Aorta (tissue), 5 donors: Measurements from ENCODE around the gene ARHGEF33. TPM values are rescaled to one million over a fixed set of nuclear protein-coding genes. Genes with fewer than 3 reads are reported as not detected.
A peak's percentile ranks its signal among the peaks of the same experiment; 100 is the strongest.

ENCODE experiments used
- ATAC-seq: fragments of 200-7000 bp; cut with Tn5 transposase; one replicate; pipeline ENCODE4 v1.9.1; 2022; ENCODE audit warnings: moderate library complexity; ENCODE audit not compliant: low FRiP score
- DNase-seq, 2 donors: peaks; one replicate each; pipeline ENCODE4 v3.0.0-alpha.2; 2020
- H3K27ac ChIP-seq, 2 donors: one replicate each; pipeline ENCODE4 v1.5.1; 2013; ENCODE audit warnings: low read length in 2 of 2, mild to moderate bottlenecking in 2 of 2, moderate library complexity in 2 of 2, control low read depth in 1 of 2, inconsistent platforms in 1 of 2, low read depth in 1 of 2
- H3K27me3 ChIP-seq, 2 donors: one replicate each; pipeline ENCODE4 v1.6.1; 2013; ENCODE audit warnings: control low read depth in 1 of 2, low read length in 1 of 2, mild to moderate bottlenecking in 1 of 2, moderate library complexity in 1 of 2; ENCODE audit not compliant: insufficient read depth in 2 of 2, control insufficient read depth in 1 of 2
- H3K36me3 ChIP-seq, 2 donors: one replicate each; pipeline ENCODE4 v1.6.1; 2013; ENCODE audit warnings: control low read depth in 1 of 2, low read length in 1 of 2, mild to moderate bottlenecking in 1 of 2; ENCODE audit not compliant: insufficient read depth in 2 of 2, control insufficient read depth in 1 of 2
- H3K4me1 ChIP-seq, 2 donors: one replicate each; pipeline ENCODE4 v1.6.1; 2013; ENCODE audit warnings: low read length in 2 of 2, control low read depth in 1 of 2, mild to moderate bottlenecking in 1 of 2, moderate library complexity in 1 of 2; ENCODE audit not compliant: insufficient read depth in 2 of 2, control insufficient read depth in 1 of 2
- H3K4me3 ChIP-seq, 2 donors: one replicate each; pipeline ENCODE4 v1.5.1; 2013; ENCODE audit warnings: low read length in 2 of 2, control low read depth in 1 of 2, mild to moderate bottlenecking in 1 of 2
- H3K9me3 ChIP-seq: one replicate; pipeline ENCODE4 v1.6.1; 2013; ENCODE audit warnings: mild to moderate bottlenecking, low read length; ENCODE audit not compliant: control insufficient read depth
- WGBS, 2 donors: extraction: QIAGEN DNeasy Blood & Tissue Kit; methylation state at CpG; one replicate each; pipeline ENCODE4 v1.1.7; 2013; 5-methylcytosine and 5-hydroxymethylcytosine counted together
- intact Hi-C, 2 donors: fragments of 100-400 bp; cut with DNase I; formaldehyde crosslinking; loops; one replicate each; pipeline versions ENCODE4 v1.14.2 to v1.15.0; 2022
- polyA plus RNA-seq, 2 donors: library from polyadenylated mRNA; stranded (reverse); fragments of 200-250 nt; gene quantifications; one replicate each; pipeline ENCODE4 v1.2.3, GENCODE V29; 2013
- total RNA-seq, 2 donors: library from RNA; stranded (reverse); fragmentation: NEBNext Ultra II Directional; extraction: Animal tissue kit (Norgen Biotek cat#: 25700); gene quantifications; one replicate each; pipeline ENCODE4 v1.2.1, GENCODE V29; 2021
- donor health status: healthy with polysubstance abuse.
- donor health status: Bipolar disorder and iron deficiency.
- donor health status: DM: no; HTN: no; CAD: no.
- donor health status: DM: no; HTN: no; CAD: no.
- donor health status: DM: yes; HTN: yes; CAD: no.

The ARHGEF33 gene
- total and polyA plus RNA-seq, 4 donors, result 0.42 to 3.7 (median 1.7) TPM; not detected in 1

- Histone ChIP-seq H3K27ac (no peak overlapping the region), H3K9me3 (no peaks in the 10 kb centered on the region), H3K4me1 (no peaks in the 10 kb centered on the region), H3K27me3 (no peaks in the 10 kb centered on the region), H3K4me3 (no peak overlapping the region), H3K36me3 (no peaks in the 10 kb centered on the region)
- WGBS, 2 donors, result 4% methylated on average over 86 to 97 of the region's 97 CpGs
- intact Hi-C loops, result no loop called here
- DNase-seq (peak; percentile 90 to 92), ATAC-seq (peak; percentile 94)
Observed at GRCh38 chr2:38959938-38960608, 70.4 kb downstream of the ARHGEF33 start.

DNA sequence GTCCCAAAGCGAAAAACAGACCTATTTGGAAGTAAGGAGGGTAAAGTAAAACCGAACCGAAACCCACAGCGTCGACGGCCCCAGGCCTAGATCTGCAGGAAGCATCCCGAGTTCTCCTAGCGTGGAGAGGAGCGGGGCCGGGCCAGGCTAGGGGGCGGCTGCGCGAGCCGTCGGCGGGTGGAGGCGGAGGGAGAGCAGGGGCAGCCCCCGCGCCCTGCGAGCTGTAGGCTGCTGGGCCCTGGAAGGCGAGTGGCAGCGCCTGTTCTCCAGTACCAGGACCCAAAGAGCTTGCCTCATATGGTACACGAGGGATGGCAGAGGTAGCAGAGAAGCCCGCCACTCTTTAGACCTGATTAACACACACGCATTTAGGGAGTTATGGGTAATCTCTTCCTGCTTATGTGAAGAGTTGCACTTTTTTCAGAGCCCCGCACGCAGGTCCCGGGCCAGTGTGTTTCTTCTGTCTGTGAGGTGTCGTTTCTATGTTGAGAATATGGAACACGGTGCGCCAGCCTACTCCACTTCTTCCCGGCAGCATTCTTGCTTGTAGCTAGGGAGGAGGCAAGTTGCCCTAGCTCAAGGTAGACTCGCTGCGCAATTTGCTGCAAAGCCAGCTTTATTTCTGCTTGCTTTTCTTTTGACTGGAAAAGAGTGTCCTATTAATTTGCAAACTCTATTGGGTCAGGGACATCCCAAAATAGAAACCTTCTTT, 71.1 kb downstream of the ARHGEF33 start:
- Histone ChIP-seq H3K27ac (no peak overlapping the region), H3K4me3 (no peak overlapping the region), H3K9me3 (no peaks in the 10 kb centered on the region), H3K4me1 (no peaks in the 10 kb centered on the region), H3K27me3 (no peaks in the 10 kb centered on the region), H3K36me3 (no peaks in the 10 kb centered on the region)
- intact Hi-C loops, result no loop called here
- ATAC-seq (no peak), DNase-seq (peak; percentile 51 to 77)
- WGBS, 2 donors, result 46 to 47% methylated on average over 34 of the region's 34 CpGs

GRCh38 chr2:38966006-38966405, 76.3 kb downstream of the ARHGEF33 start:
- Histone ChIP-seq H3K4me1 (no peaks in the 10 kb centered on the region), H3K36me3 (no peaks in the 10 kb centered on the region), H3K9me3 (no peaks in the 10 kb centered on the region), H3K27me3 (no peaks in the 10 kb centered on the region), H3K4me3 (no peak overlapping the region), H3K27ac (no peak overlapping the region)
- intact Hi-C loops, result no loop called here
- no peak for DNase-seq
- 93 to 96% methylated on average over 5 of the region's 5 CpGs for WGBS, 2 donors
- ATAC-seq, result no peak

DNA sequence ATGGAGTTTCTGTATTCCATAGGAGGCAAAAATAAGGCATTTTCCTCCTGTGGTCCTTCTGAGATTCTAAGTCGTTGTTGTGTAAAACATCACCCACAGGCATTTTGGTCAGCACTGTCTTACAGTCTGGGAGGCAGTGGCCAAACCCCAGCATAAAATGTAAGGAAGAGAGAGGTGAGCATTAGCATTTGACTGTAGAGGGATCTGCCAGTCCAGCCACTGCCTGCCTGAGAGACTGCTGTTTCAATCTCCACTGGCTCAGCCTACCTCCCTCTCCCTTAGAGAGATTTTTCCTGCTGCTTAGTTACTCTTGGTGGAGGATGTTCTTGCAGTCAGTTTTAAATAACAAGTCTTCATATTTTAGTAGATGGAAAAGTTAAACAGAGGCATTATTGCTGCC, 77.0 kb downstream of the ARHGEF33 start:
- H3K36me3 ChIP-seq, result no peaks in the 10 kb centered on the region
- ATAC-seq, result no peak
- no peak overlapping the region for H3K27ac ChIP-seq
- H3K4me3 ChIP-seq, result no peak overlapping the region
- intact Hi-C loops, result no loop called here
- H3K27me3 ChIP-seq, result no peaks in the 10 kb centered on the region
- no peaks in the 10 kb centered on the region for H3K9me3 ChIP-seq
- DNase-seq, result no peak
- 67 to 70% methylated on average over 1 of the region's 1 CpG for WGBS, 2 donors
- H3K4me1 ChIP-seq, result no peaks in the 10 kb centered on the region

DNA sequence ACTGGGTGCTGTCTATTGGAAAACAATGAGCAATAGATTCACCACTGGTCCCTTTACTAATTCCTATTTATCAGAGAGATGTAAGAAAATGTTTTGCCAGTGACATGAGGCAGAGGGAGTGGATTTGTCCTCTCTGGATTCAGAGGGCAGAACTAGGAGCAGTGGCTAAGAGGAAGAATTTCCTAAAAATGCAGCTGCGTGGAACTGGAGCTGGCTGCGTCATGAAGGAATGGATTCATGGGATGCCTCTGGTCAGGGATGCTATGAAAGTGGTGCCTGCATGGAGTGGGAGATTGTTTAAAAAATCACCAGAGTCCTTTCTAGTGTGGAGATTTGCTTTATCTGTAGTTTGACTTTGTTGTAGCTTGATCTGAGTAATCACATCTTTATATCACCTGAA, 78.3 kb downstream of the ARHGEF33 start:
- intact Hi-C loops, result no loop called here
- H3K36me3 ChIP-seq, result no peaks in the 10 kb centered on the region
- ATAC-seq, result no peak
- 87 to 90% methylated on average over 2 of the region's 2 CpGs for WGBS, 2 donors
- no peaks in the 10 kb centered on the region for H3K27me3 ChIP-seq
- H3K4me3 ChIP-seq, result no peak overlapping the region
- H3K27ac ChIP-seq, result no peak overlapping the region
- H3K4me1 ChIP-seq, result no peaks in the 10 kb centered on the region
- DNase-seq, result no peak
- no peaks in the 10 kb centered on the region for H3K9me3 ChIP-seq

DNA sequence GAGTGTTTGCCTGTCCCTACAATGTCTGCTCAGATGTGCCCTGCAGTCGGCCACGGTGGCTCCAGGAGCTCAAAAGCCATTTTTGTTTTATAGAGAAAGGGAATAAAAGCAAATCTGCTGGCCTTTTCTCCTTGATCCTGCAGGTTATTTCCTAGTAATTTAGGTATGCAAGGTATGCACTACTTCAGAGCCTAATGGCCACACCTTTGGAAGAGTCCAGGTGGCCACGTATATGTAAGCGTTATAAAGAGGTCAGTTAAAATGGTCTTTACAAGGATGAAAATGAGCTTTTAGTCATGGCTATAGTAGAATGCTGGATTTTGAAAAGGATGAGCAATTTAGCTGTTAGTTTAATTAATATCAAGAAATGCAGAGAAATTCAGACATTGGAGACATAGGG, 81.7 kb downstream of the ARHGEF33 start:
- 91 to 94% methylated on average over 4 of the region's 4 CpGs for WGBS, 2 donors
- Histone ChIP-seq H3K4me1 (no peaks in the 10 kb centered on the region), H3K9me3 (no peaks in the 10 kb centered on the region), H3K4me3 (no peak overlapping the region), H3K36me3 (no peaks in the 10 kb centered on the region), H3K27ac (no peak overlapping the region), H3K27me3 (no peaks in the 10 kb centered on the region)
- intact Hi-C loops, result no loop called here
- ATAC-seq (no peak), DNase-seq (no peak)

DNA sequence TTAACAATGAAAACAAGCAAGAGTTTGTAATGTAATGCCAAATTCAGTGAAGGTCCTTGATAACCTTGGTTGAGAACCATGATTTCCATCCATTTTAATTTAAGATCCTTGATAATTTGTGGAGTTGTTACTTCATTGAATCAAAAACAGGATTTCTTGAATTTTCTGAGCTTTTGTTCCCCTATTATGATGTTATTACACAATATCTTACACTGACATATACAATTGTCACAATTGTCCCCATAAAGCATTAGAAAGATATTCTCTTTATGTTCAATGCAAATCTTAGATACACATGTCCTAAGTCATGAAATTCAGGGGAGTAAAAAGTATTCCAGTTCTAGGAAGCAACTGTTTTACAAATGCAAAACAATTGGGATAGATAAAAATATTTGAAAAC, 83.6 kb downstream of the ARHGEF33 start:
- ATAC-seq, result no peak
- no peak for DNase-seq
- intact Hi-C loops, result no loop called here
- Histone ChIP-seq H3K4me1 (no peaks in the 10 kb centered on the region), H3K36me3 (no peaks in the 10 kb centered on the region), H3K27me3 (no peaks in the 10 kb centered on the region), H3K27ac (no peak overlapping the region), H3K9me3 (no peaks in the 10 kb centered on the region), H3K4me3 (no peak overlapping the region)

- Histone ChIP-seq H3K4me1 (no peaks in the 10 kb centered on the region), H3K4me3 (no peak overlapping the region), H3K27ac (no peak overlapping the region), H3K27me3 (no peaks in the 10 kb centered on the region), H3K9me3 (no peaks in the 10 kb centered on the region), H3K36me3 (peaks cover 0 to 2% of the 10 kb centered on the region in 2 donors)
- intact Hi-C loops, result no loop called here
- DNase-seq (no peak), ATAC-seq (no peak)
- 39 to 42% methylated on average over 6 of the region's 6 CpGs for WGBS, 2 donors
Observed at GRCh38 chr2:38975042-38975441, 85.4 kb downstream of the ARHGEF33 start.

GRCh38 chr2:38977047-38977446, 87.4 kb downstream of the ARHGEF33 start:
- WGBS, 2 donors, result 97 to 99% methylated on average over 3 of the region's 3 CpGs

More at GRCh38 chr2:38977047-38977446, 87.4 kb downstream of the ARHGEF33 start:
- Histone ChIP-seq H3K9me3 (no peaks in the 10 kb centered on the region), H3K4me1 (no peaks in the 10 kb centered on the region), H3K4me3 (no peak overlapping the region), H3K27me3 (no peaks in the 10 kb centered on the region), H3K36me3 (peaks cover 0 to 2% of the 10 kb centered on the region in 2 donors), H3K27ac (no peak overlapping the region)
- intact Hi-C loops, result no loop called here
- DNase-seq (no peak), ATAC-seq (no peak)
